Measurements from ENCODE around the gene GLIS1.

Gene GLIS1

GRCh38 chr1:53572815-53573173 is 166.2 kb downstream of the GLIS1 start:
- TF ChIP-seq, protein P1, sequence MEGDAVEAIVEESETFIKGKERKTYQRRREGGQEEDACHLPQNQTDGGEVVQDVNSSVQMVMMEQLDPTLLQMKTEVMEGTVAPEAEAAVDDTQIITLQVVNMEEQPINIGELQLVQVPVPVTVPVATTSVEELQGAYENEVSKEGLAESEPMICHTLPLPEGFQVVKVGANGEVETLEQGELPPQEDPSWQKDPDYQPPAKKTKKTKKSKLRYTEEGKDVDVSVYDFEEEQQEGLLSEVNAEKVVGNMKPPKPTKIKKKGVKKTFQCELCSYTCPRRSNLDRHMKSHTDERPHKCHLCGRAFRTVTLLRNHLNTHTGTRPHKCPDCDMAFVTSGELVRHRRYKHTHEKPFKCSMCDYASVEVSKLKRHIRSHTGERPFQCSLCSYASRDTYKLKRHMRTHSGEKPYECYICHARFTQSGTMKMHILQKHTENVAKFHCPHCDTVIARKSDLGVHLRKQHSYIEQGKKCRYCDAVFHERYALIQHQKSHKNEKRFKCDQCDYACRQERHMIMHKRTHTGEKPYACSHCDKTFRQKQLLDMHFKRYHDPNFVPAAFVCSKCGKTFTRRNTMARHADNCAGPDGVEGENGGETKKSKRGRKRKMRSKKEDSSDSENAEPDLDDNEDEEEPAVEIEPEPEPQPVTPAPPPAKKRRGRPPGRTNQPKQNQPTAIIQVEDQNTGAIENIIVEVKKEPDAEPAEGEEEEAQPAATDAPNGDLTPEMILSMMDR (IDR thresholded peaks at IDR 0.05; ENCODE audit: low read depth, low read length): no peak
- no peak overlapping the region for H3K4me3 ChIP-seq (ENCODE audit: low read depth, low read length)

DNA sequence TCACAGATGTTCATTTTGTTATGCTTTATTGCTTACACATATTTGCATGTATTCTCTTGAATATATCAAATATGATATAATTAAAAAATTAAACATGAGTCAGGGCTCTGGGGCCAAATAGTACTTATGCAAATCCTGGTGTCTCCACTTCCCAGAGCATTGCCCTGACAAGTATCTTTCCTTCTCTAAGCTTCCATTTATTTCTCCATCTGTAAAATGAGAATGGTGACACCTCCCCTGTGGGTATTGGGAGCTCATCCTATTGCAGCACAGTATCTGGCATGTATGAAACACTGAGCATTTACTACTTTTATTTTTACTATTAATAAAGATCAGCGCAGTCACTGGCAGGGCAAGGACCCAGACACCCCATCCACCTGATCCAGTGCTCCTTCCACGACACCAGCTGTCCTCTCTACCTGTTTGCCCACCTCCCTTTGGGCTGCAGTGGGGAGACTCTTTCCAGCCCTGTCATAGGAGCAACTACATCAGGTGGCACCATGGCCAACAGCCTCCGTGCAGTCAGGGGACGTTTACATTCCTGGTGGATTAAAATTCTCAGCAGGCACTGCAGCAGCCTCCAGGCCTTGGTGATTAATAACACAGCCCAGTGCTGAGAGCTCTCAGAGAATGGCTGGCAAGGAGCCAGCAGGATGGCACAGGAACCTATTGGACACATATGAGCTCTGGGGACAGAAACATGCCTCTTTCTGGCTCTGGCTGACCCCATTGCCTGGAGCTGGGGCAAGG is 166.7 kb downstream of the GLIS1 start:
- no peak overlapping the region for H3K4me3 ChIP-seq (ENCODE audit: low read depth, low read length)
- TF ChIP-seq, protein P1 (IDR thresholded peaks at IDR 0.05; ENCODE audit: low read depth, low read length): no peak

DNA sequence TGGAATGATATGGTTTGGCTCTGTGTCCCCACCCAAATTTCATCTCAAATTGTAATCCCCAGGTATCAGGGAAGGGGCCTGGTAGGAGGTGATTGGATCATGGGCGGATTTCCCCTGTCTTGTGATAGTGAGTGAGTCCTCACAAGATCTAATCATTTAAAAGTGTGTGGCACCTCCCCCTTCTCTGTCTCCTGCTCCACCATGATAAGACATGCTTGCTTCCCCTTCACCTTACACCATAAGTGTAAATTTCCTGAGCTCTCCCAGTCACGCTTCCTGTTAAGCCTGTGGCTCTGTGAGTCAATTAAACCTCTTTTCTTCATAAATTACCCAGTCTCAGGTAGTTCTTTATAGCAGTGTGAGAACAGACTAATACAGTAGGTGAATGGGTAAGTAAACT is 170.4 kb downstream of the GLIS1 start:
- H3K4me3 ChIP-seq (ENCODE audit: low read depth, low read length): no peak overlapping the region
- TF ChIP-seq, protein P1 (IDR thresholded peaks at IDR 0.05; ENCODE audit: low read depth, low read length): no peak

- no peak overlapping the region for H3K4me3 ChIP-seq (ENCODE audit: low read depth, low read length)
- TF ChIP-seq, protein P1 (IDR thresholded peaks at IDR 0.05; ENCODE audit: low read depth, low read length): no peak
Measured at GRCh38 chr1:53567851-53568250, 171.1 kb downstream of the GLIS1 start.

- H3K4me3 ChIP-seq (ENCODE audit: low read depth, low read length): no peak overlapping the region
- TF ChIP-seq, protein P1 (IDR thresholded peaks at IDR 0.05; ENCODE audit: low read depth, low read length): no peak
Measured at GRCh38 chr1:53567450-53567849, 171.5 kb downstream of the GLIS1 start.

DNA sequence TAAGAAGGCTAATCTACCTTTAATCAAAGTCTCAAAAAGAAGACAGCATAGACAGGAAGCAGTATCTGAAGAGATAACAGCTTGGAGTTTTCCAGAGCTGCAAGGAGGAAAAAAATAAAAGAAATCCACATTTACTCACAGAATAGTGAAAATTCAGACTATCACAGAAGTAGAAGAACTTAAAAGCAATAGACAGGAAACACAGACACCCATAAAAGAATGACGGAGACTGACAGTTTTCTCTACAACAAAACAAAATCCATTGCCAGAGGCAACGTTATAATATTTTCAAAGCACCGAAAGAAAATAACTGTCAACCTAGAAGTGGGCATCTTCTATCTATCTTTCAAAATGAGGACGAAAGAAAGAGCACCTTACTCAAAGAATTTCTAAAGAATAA is 175.4 kb downstream of the GLIS1 start:
- TF ChIP-seq, protein P1 (IDR thresholded peaks at IDR 0.05; ENCODE audit: low read depth, low read length): no peak
- no peak overlapping the region for H3K4me3 ChIP-seq (ENCODE audit: low read depth, low read length)

- TF ChIP-seq, protein P1 (IDR thresholded peaks at IDR 0.05; ENCODE audit: low read depth, low read length): no peak
- H3K4me3 ChIP-seq (ENCODE audit: low read depth, low read length): no peak overlapping the region
Measured at GRCh38 chr1:53562981-53563379, 176.0 kb downstream of the GLIS1 start.

Data from WI38 (cell line).